HL-60 (cell line): ENCODE results near the gene CPD.

Experiments
- DNase-seq, 2 experiments: peaks; one replicate each; pipeline ENCODE4 v3.0.0-alpha.2; 2010 to 2020; ENCODE audit warnings: low read depth in 1 of 2, low spot score in 1 of 2
- H3K27ac ChIP-seq: fragments of 250-450 bp; sonication (Bioruptor Pico); replicated peaks from 2 replicates; pipeline ENCODE4 v1.5.1; 2020; ENCODE audit warnings: mild to moderate bottlenecking, moderate library complexity
- H3K27me3 ChIP-seq: fragments of 250-450 bp; sonication (Bioruptor Pico); 2 replicates; pipeline ENCODE4 v1.5.1; 2021; ENCODE audit warnings: mild to moderate bottlenecking, moderate library complexity; ENCODE audit not compliant: insufficient read depth, poor library complexity, severe bottlenecking
- H3K4me3 ChIP-seq: replicated peaks from 2 replicates; pipeline ENCODE4 v1.5.1; 2011; ENCODE audit warnings: mild to moderate bottlenecking, control low read depth, low read length; ENCODE audit not compliant: insufficient read depth
- CTCF ChIP-seq: IDR thresholded peaks from one replicate; pipeline ENCODE4 v1.5.1; 2011; ENCODE audit warnings: low read length, control low read depth, inconsistent platforms; ENCODE audit not compliant: insufficient read depth
- GABPA ChIP-seq: IDR thresholded peaks from 2 replicates; pipeline ENCODE4 v1.6.1; 2012; ENCODE audit warnings: low read depth
- POLR2AphosphoS5 ChIP-seq: IDR thresholded peaks from 2 replicates; pipeline ENCODE4 v1.6.1; 2012; ENCODE audit warnings: low read depth
- REST ChIP-seq: IDR thresholded peaks from 2 replicates; pipeline ENCODE4 v1.6.1; 2012; ENCODE audit warnings: low read depth; ENCODE audit not compliant: insufficient replicate concordance
- SPI1 ChIP-seq: IDR thresholded peaks from 2 replicates; pipeline ENCODE4 v1.6.1; 2012; ENCODE audit warnings: low read depth, mild to moderate bottlenecking, borderline replicate concordance

CPD gene

GRCh38 chr17:30396129-30396528, 17.4 kb downstream of the CPD start:
- Histone ChIP-seq H3K4me3 (no peak overlapping the region), H3K27ac (no peak overlapping the region), H3K27me3 (no peaks in the 10 kb centered on the region)
- DNase-seq, result no peak
- no peak for TF ChIP-seq SPI1
- TF ChIP-seq GABPA, result no peak
- TF ChIP-seq POLR2AphosphoS5, result no peak
- TF ChIP-seq REST, result no peak
- TF ChIP-seq CTCF, result no peak

GRCh38 chr17:30396612-30397011, 17.9 kb downstream of the CPD start:
- no peak for DNase-seq
- TF ChIP-seq REST (no peak), SPI1 (no peak), POLR2AphosphoS5 (no peak), CTCF (no peak)
- H3K27me3 ChIP-seq, result no peaks in the 10 kb centered on the region
- no peak overlapping the region for H3K4me3 ChIP-seq
- no peak overlapping the region for H3K27ac ChIP-seq

- Histone ChIP-seq H3K27me3 (no peaks in the 10 kb centered on the region), H3K27ac (no peak overlapping the region), H3K4me3 (no peak overlapping the region)
- no peak for DNase-seq
- no peak for TF ChIP-seq REST
- no peak for TF ChIP-seq POLR2AphosphoS5
- no peak for TF ChIP-seq CTCF
- TF ChIP-seq GABPA, result no peak
- no peak for TF ChIP-seq SPI1
Measured at GRCh38 chr17:30398328-30399041, 19.8 kb downstream of the CPD start.
